Astrocyte of the hippocampus (primary cell): ENCODE data around the gene CHMP4A.
"Not testable (repeated sequence)": the region's sequence is repeated elsewhere in the genome, so short reads cannot be mapped to it uniquely, and the experiment has no call there.

ENCODE experiments used
- DNase-seq: peaks from one replicate; pipeline ENCODE4 v3.0.0; 2011; ENCODE audit warnings: low read depth, low spot score

CHMP4A gene

GRCh38 chr14:24224618-24225071 is 11.4 kb upstream of the CHMP4A start:
- peak; percentile 64 for DNase-seq

- DNase-seq: not testable (repeated sequence)
Measured at GRCh38 chr14:24222987-24223386, 9.7 kb upstream of the CHMP4A start.

- DNase-seq: no peak
Measured at GRCh38 chr14:24219521-24219920, 6.2 kb upstream of the CHMP4A start.

- no peak for DNase-seq
Measured at GRCh38 chr14:24219080-24219479, 5.8 kb upstream of the CHMP4A start.

- not testable (repeated sequence) for DNase-seq
Measured at GRCh38 chr14:24216876-24217275, 3.6 kb upstream of the CHMP4A start.

GRCh38 chr14:24216345-24216699 is 3.0 kb upstream of the CHMP4A start:
- DNase-seq: no peak

- DNase-seq: peak; percentile 95
Measured at GRCh38 chr14:24215495-24216344, 2.4 kb upstream of the CHMP4A start, which contains the start of gene MDP1. Gene MDP1 (minus strand): TSS chr14:24216066. CDS start chr14:24215955, 111 bp downstream.

- DNase-seq: no peak
Measured at GRCh38 chr14:24213866-24214662, 776 bp upstream of the CHMP4A start.

GRCh38 chr14:24211311-24211710 is 2.0 kb downstream of the CHMP4A start:
- no peak for DNase-seq

- no peak for DNase-seq
Measured at GRCh38 chr14:24207625-24208024, 5.7 kb downstream of the CHMP4A start.

GRCh38 chr14:24207104-24207551 is 6.2 kb downstream of the CHMP4A start:
- DNase-seq: no peak

GRCh38 chr14:24206260-24207103 is 6.8 kb downstream of the CHMP4A start:
- DNase-seq: no peak

GRCh38 chr14:24204163-24205146 is 8.8 kb downstream of the CHMP4A start:
- no peak for DNase-seq

GRCh38 chr14:24203249-24203886 is 9.9 kb downstream of the CHMP4A start:
- not testable (repeated sequence) for DNase-seq

GRCh38 chr14:24202538-24202937 is 10.8 kb downstream of the CHMP4A start:
- not testable (repeated sequence) for DNase-seq

GRCh38 chr14:24198814-24199524 is 14.3 kb downstream of the CHMP4A start:
- no peak for DNase-seq

GRCh38 chr14:24197056-24197450 is 16.2 kb downstream of the CHMP4A start:
- no peak for DNase-seq

GRCh38 chr14:24196071-24197055 is 16.9 kb downstream of the CHMP4A start:
- DNase-seq: no peak
